ENCODE data around the gene CPOX.

Gene CPOX

GRCh38 chr3:98551236-98551635 is 42.2 kb downstream of the CPOX start:
- TF ChIP-seq CTCF (IDR thresholded peaks at IDR 0.05) = no peak

- TF ChIP-seq CTCF (IDR thresholded peaks at IDR 0.05) = no peak
These were observed 42.6 kb downstream of the CPOX start for GRCh38 chr3:98550833-98551232.

GRCh38 chr3:98548544-98548943 is 44.9 kb downstream of the CPOX start:
- TF ChIP-seq CTCF (IDR thresholded peaks at IDR 0.05) = no peak

GRCh38 chr3:98545940-98546339 is 47.5 kb downstream of the CPOX start:
- no peak for TF ChIP-seq CTCF (IDR thresholded peaks at IDR 0.05)

DNA sequence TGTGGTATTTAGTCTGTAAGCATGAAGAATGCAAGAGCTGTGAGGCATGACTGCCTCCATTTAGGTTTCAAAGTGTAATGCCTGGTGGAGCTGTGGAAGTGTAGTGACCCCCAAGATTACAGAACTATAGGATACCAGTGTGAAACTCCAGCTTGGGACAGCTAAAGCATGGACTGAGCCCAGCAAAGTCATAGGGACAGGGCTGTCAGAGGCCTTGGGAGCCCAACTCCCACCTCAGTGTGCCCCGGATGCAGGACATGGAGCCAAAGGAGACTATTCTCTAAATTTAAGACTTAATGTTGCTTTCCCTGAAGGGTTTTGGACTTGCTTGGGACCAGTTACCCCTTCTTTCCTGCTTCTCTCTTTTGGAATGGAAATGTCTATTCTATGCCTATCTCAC is 50.8 kb downstream of the CPOX start:
- TF ChIP-seq CTCF (IDR thresholded peaks at IDR 0.05) = no peak

- TF ChIP-seq CTCF (IDR thresholded peaks at IDR 0.05) = no peak
These were observed 51.7 kb downstream of the CPOX start for GRCh38 chr3:98541695-98542094.

GRCh38 chr3:98540346-98540745 is 53.1 kb downstream of the CPOX start:
- no peak for TF ChIP-seq CTCF (IDR thresholded peaks at IDR 0.05)

DNA sequence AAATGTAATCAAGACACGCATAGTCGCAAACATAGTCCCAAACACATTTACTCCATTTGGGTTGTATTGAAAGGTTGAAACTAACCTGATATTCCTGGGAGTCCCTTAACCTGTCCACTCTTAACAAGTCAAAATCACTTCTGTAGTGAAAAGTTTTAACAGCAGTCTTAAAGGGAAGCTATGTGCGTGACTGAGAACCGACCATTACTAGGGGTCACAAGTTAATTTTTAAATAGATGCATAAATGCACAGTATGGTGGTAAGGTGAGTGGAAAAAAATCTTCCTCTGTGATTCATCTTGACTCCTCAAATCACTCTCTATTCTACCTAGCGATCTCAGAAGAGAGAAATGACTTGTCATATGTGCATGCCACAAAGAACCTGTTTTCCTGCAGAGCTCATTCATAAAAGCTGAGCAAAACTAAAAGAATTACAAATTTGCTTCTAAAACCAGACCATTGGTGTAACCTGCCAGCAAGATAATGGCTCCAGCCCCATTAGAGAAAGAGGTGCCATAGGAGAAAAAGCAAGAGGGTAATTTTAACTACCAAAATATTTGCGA is 56.9 kb downstream of the CPOX start:
- no peak for TF ChIP-seq CTCF (IDR thresholded peaks at IDR 0.05)
